ENCODE measurements around the gene PLOD3.
A peak's percentile ranks its signal among the peaks of the same experiment; 100 is the strongest.

The PLOD3 gene

GRCh38 chr7:101165075-101165957 is 52.1 kb downstream of the PLOD3 start, which contains the start of gene VGF:
Gene VGF, minus strand, starts transcription at chr7:101165569. Its CDS starts 726 bp downstream, at chr7:101164843.
- DNase-seq: peak; percentile 98 to 100 (median 99)

- DNase-seq: peak; percentile 13 to 75 (median 54)
These were observed 53.1 kb downstream of the PLOD3 start for GRCh38 chr7:101164071-101164840.

GRCh38 chr7:101163279-101164070 is 53.9 kb downstream of the PLOD3 start:
- DNase-seq: peak in 1 of 3 donors; percentile 17

GRCh38 chr7:101162551-101163278 is 54.7 kb downstream of the PLOD3 start:
- DNase-seq: peak; percentile 46 to 73 (median 55)

- DNase-seq: no peak
These were observed 55.5 kb downstream of the PLOD3 start for GRCh38 chr7:101161692-101162471.

- no peak for DNase-seq
These were observed 56.5 kb downstream of the PLOD3 start for GRCh38 chr7:101160910-101161309.

GRCh38 chr7:101159696-101160674 is 57.4 kb downstream of the PLOD3 start:
- peak in 1 of 3 donors; percentile 40 for DNase-seq

- no peak for DNase-seq
These were observed 60.4 kb downstream of the PLOD3 start for GRCh38 chr7:101156866-101157589.

GRCh38 chr7:101156277-101156676 is 61.1 kb downstream of the PLOD3 start:
- DNase-seq: no peak

Data from suppressor macrophage treated with lipopolysaccharide for 1 hour (primary cell).